Left ventricle myocardium inferior (tissue), 1 donor: ENCODE measurements around the gene EIF3F. TPM values are rescaled to one million over a fixed set of nuclear protein-coding genes. Genes with fewer than 3 reads are reported as not detected.

Experiments used
- DNase-seq: peaks from one replicate; pipeline ENCODE4 v3.0.0-alpha.2; 2020
- H3K27ac ChIP-seq: fragments of 200-600 bp; replicated peaks from 2 replicates; pipeline ENCODE4 v1.8.0; 2021
- H3K27me3 ChIP-seq: fragments of 200-600 bp; 2 replicates; pipeline ENCODE4 v1.8.0; 2021; ENCODE audit warnings: low read depth
- H3K36me3 ChIP-seq: fragments of 200-600 bp; 2 replicates; pipeline ENCODE4 v1.8.0; 2021
- H3K4me1 ChIP-seq: fragments of 200-600 bp; 2 replicates; pipeline ENCODE4 v1.8.0; 2021
- H3K4me3 ChIP-seq: fragments of 200-600 bp; 2 replicates; pipeline ENCODE4 v1.8.0; 2021; ENCODE audit warnings: mild to moderate bottlenecking, moderate library complexity
- H3K9me3 ChIP-seq: fragments of 200-600 bp; replicated peaks from 2 replicates; pipeline ENCODE4 v1.8.0; 2021
- CTCF ChIP-seq: fragments of 200-600 bp; IDR thresholded peaks from 2 replicates; pipeline ENCODE4 v1.8.0; 2021; ENCODE audit warnings: antibody characterized with exemption, mild to moderate bottlenecking, borderline replicate concordance
- intact Hi-C: fragments of 100-400 bp; cut with micrococcal nuclease; formaldehyde crosslinking; loops from one replicate; pipeline ENCODE4 v1.11.0; 2022
- total RNA-seq: library from RNA; stranded (reverse); fragmentation: NEBNext Ultra II Directional; extraction: Animal tissue kit (Norgen Biotek cat#: 25700); gene quantifications from one replicate; pipeline ENCODE4 v1.2.1, GENCODE V29; 2021
- donor health status: DM: no; HTN: yes; CAD: no; lungs with severe emphysema.

The EIF3F gene
- total RNA-seq, 1 donor from 2014 or later: 151 TPM

- no peak for TF ChIP-seq CTCF
- no peaks in the 10 kb centered on the region for H3K4me1 ChIP-seq
- H3K27me3 ChIP-seq: no peaks in the 10 kb centered on the region
- H3K4me3 ChIP-seq: no peak overlapping the region
- intact Hi-C loops: no loop called here
- DNase-seq: no peak
- no peaks in the 10 kb centered on the region for H3K9me3 ChIP-seq
- no peak overlapping the region for H3K27ac ChIP-seq
- no peaks in the 10 kb centered on the region for H3K36me3 ChIP-seq
These were observed 19.3 kb upstream of the EIF3F start for GRCh38 chr11:7967826-7968225.

DNA sequence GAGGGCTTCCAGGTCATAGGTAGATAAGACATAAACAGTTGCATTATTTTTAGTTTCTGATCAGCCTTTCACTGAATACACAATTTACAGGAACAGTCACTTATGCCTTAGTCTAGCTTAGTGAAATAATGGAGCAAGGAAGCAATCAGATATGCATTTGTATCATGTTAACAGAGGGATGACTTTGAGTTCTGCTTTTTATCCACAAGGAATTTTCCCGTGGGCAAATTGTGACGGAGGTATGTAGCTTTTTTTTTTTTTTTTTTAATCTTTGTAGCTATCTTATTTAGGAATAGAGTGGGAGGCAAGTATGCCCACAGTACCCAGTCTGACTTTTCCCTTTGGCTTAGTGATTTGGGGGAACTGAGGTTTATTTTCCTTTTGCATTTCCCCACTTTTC is 18.5 kb upstream of the EIF3F start:
- no peak for DNase-seq
- Histone ChIP-seq H3K4me3 (no peak overlapping the region), H3K27ac (no peak overlapping the region), H3K27me3 (peaks cover 4% of the 10 kb centered on the region), H3K4me1 (no peaks in the 10 kb centered on the region), H3K36me3 (no peaks in the 10 kb centered on the region), H3K9me3 (no peaks in the 10 kb centered on the region)
- intact Hi-C loops: no loop called here
- TF ChIP-seq CTCF: no peak

- intact Hi-C loops: no loop called here
- DNase-seq: no peak
These were observed 17.1 kb upstream of the EIF3F start for GRCh38 chr11:7969756-7970646.

GRCh38 chr11:7971846-7972245 is 15.3 kb upstream of the EIF3F start:
- no peak overlapping the region for H3K4me3 ChIP-seq
- H3K9me3 ChIP-seq: no peaks in the 10 kb centered on the region
- H3K27me3 ChIP-seq: peaks cover 4% of the 10 kb centered on the region
- no peaks in the 10 kb centered on the region for H3K36me3 ChIP-seq
- no peaks in the 10 kb centered on the region for H3K4me1 ChIP-seq
- no peak for DNase-seq
- intact Hi-C loops: no loop called here
- no peak overlapping the region for H3K27ac ChIP-seq
- no peak for TF ChIP-seq CTCF

More at GRCh38 chr11:7969756-7970646, 17.1 kb upstream of the EIF3F start:
- Histone ChIP-seq H3K27me3 (peaks cover 4% of the 10 kb centered on the region), H3K4me1 (no peaks in the 10 kb centered on the region), H3K9me3 (no peaks in the 10 kb centered on the region), H3K27ac (no peak overlapping the region), H3K4me3 (no peak overlapping the region), H3K36me3 (no peaks in the 10 kb centered on the region)
- TF ChIP-seq CTCF: no peak

- Histone ChIP-seq H3K4me3 (no peak overlapping the region), H3K9me3 (no peaks in the 10 kb centered on the region), H3K27ac (no peak overlapping the region), H3K27me3 (peaks cover 4% of the 10 kb centered on the region), H3K36me3 (no peaks in the 10 kb centered on the region), H3K4me1 (no peaks in the 10 kb centered on the region)
- intact Hi-C loops: no loop called here
- no peak for DNase-seq
- TF ChIP-seq CTCF: no peak
These were observed 14.1 kb upstream of the EIF3F start for GRCh38 chr11:7973011-7973410.
